VCaP (cell line): ENCODE measurements around the gene COL4A2.

Experiments used
- H3K27ac ChIP-seq: fragments of 450-650 bp; 2 replicates; pipeline ENCODE4 v1.5.1; 2017
- CTCF ChIP-seq: fragments of 450-650 bp; conservative IDR thresholded peaks from 2 replicates; pipeline ENCODE4 v1.5.1; 2017; ENCODE audit warnings: mild to moderate bottlenecking, moderate library complexity

The COL4A2 gene

GRCh38 chr13:110345701-110346100, 38.6 kb downstream of the COL4A2 start:
- no peak for TF ChIP-seq CTCF
- H3K27ac ChIP-seq: no peak overlapping the region

GRCh38 chr13:110346661-110347067, 39.6 kb downstream of the COL4A2 start:
- TF ChIP-seq CTCF: no peak
- no peak overlapping the region for H3K27ac ChIP-seq

- no peak overlapping the region for H3K27ac ChIP-seq
- TF ChIP-seq CTCF: no peak
These were observed 40.0 kb downstream of the COL4A2 start for GRCh38 chr13:110347088-110347487.

GRCh38 chr13:110347535-110348308, 40.6 kb downstream of the COL4A2 start:
- H3K27ac ChIP-seq: no peak overlapping the region
- no peak for TF ChIP-seq CTCF

- TF ChIP-seq CTCF: no peak
- no peak overlapping the region for H3K27ac ChIP-seq
These were observed 41.4 kb downstream of the COL4A2 start for GRCh38 chr13:110348309-110349105.

- no peak overlapping the region for H3K27ac ChIP-seq
These were observed 42.2 kb downstream of the COL4A2 start for GRCh38 chr13:110349239-110349638.

More at GRCh38 chr13:110349239-110349638, 42.2 kb downstream of the COL4A2 start:
- no peak for TF ChIP-seq CTCF
